Stimulated activated CD8-positive, alpha-beta memory T cell treated with anti-CD3 and anti-CD28 coated beads, Interleukin-12 subunit alpha, Interleukin-12 subunit beta, amount 100 ng/mL, for 1 hour (primary cell): ENCODE data around the gene PLEK.

Experiments
- DNase-seq: peaks from one replicate; pipeline ENCODE4 v3.0.0-alpha.2; 2020; ENCODE audit warnings: low read depth

PLEK gene

GRCh38 chr2:68416081-68416675 is 51.1 kb downstream of the PLEK start:
- DNase-seq: no peak

DNA sequence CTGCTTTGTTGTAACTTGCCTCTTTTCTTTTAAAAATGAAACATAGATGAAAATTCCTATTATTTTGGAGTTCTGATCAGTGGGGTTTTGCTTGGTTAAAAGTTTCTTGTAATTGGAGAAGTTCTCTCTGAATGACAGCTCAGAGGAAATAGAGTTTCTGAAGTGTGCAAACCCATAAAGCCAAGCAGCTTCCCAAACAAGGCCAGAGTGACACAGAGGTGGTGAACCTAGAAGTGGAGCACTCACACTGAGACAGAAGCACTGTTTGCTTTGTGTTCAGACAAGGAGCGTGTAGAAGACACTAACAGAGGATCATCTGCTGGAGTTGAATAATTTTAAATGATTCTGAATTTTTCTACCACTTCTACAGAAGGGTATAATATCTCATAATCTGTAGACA is 52.8 kb downstream of the PLEK start:
- DNase-seq: no peak

DNA sequence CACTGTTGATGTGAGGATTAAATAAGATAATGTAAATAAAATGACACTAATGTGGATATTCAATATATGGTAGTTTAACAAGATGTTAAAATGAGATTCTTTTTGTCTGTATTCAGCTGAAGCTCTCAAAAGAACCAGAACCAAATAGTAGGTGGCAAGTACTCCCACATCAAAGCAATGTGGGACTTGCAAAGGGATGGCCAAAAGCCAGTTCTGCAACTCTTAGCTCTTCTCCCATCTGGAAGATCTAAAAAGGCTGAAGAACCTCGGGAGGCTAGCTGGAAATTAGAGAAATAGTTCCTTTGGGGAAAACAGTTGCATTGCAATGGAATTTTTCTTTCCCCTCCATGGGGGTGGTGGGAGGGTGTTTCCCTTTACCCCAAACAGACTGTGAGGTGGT is 53.3 kb downstream of the PLEK start:
- DNase-seq: no peak

GRCh38 chr2:68418855-68419254 is 53.8 kb downstream of the PLEK start:
- DNase-seq: no peak

- no peak for DNase-seq
Measured at GRCh38 chr2:68420254-68420910, 55.3 kb downstream of the PLEK start.

- no peak for DNase-seq
Measured at GRCh38 chr2:68423966-68424650, 59.0 kb downstream of the PLEK start.

GRCh38 chr2:68425503-68425902 is 60.4 kb downstream of the PLEK start:
- DNase-seq: no peak

GRCh38 chr2:68426446-68426845 is 61.4 kb downstream of the PLEK start:
- DNase-seq: no peak

- DNase-seq: no peak
Measured at GRCh38 chr2:68426848-68427579, 61.9 kb downstream of the PLEK start.

DNA sequence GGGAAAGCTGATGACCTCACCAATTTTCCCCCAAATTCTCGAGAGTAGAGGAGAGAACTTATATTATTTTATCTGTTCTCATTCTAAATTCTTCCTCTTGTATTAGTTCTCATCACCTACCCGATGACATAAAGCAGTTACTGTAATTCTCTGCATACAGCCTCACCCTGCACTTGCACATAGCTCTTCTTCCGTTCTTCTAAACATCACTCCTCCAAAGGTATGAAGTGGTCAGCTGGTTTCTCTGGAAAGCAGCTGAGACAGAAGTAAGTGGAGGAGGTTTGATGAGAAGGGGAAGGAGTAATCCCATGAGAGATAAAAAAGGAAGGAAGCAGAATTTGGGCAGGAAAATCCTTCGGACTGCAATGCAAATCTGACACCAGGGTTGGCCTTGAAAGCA is 63.0 kb downstream of the PLEK start:
- no peak for DNase-seq

- DNase-seq: no peak
Measured at GRCh38 chr2:68428746-68429145, 63.7 kb downstream of the PLEK start.

- no peak for DNase-seq
Measured at GRCh38 chr2:68429311-68429826, 64.3 kb downstream of the PLEK start.

DNA sequence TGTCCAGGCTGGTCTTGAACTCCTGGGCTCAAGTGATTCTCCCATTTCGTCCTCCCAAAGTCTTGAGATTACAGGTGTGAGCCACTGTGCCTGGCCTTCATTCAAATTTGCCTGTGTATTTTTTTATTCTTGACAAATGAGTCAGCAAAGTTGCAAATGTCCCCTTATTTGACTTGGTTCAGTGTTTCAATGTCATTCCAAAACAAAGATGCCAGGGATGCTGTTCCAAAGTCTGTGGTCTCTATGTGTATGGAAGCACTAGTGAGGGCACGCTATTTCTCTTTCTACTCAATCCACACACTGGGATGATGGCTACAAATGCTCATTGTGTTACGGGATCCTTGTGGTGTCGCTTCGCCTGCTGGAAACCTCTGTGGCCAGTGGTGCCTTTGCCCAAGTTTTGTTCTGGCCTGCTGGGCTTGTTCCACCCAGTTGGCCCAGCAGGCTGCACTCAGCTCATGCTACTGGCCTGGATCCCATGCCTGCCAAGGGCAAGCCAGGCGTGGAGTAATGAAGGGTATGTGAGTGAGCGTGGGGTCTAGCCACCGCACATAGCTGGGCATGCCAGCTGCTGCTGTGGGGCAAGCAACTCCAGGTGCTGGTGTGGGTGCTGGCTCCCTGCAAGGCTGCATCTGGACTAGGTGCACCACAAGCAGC is 66.4 kb downstream of the PLEK start:
- no peak for DNase-seq

- DNase-seq: no peak
Measured at GRCh38 chr2:68432696-68433658, 67.9 kb downstream of the PLEK start.

DNA sequence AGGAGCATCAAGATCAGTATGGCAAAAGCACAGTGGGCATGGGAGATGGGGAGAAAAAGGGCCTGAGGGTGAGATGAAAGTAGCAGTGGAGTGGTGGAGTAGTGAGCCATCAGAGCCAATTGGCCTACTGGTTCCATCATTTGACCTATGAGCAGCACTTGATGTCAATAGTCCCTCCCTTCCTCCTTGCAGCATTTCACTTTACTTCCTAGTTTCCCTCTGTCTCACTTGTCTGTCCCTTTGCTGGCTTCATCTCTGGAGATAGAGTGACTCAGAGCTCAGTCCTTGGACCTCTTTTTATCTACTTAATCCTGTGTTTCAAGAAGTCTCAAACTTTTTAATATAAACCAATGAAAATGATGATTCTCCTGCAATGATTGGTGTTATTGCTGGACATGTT is 69.9 kb downstream of the PLEK start:
- DNase-seq: no peak

DNA sequence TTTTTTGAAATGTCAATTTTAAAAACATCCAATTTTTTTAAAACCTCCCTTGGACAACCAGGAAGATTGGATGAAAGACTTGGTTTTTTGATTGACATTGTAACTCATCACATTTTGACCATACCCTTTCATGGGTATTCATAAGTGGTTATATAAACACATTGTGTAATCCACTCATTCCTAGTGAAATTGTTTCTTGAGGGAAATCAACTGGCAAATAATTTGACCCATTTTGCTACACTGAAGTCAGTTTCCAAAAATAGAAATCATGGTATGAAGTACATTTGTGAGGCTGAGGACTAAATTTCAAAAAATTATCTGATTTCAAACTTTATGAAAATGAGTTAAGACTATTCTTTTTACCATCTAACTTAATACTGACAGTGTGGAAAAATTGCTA is 70.5 kb downstream of the PLEK start:
- no peak for DNase-seq

- no peak for DNase-seq
Measured at GRCh38 chr2:68436270-68436669, 71.2 kb downstream of the PLEK start.

GRCh38 chr2:68438455-68439303 is 73.6 kb downstream of the PLEK start:
- DNase-seq: no peak

DNA sequence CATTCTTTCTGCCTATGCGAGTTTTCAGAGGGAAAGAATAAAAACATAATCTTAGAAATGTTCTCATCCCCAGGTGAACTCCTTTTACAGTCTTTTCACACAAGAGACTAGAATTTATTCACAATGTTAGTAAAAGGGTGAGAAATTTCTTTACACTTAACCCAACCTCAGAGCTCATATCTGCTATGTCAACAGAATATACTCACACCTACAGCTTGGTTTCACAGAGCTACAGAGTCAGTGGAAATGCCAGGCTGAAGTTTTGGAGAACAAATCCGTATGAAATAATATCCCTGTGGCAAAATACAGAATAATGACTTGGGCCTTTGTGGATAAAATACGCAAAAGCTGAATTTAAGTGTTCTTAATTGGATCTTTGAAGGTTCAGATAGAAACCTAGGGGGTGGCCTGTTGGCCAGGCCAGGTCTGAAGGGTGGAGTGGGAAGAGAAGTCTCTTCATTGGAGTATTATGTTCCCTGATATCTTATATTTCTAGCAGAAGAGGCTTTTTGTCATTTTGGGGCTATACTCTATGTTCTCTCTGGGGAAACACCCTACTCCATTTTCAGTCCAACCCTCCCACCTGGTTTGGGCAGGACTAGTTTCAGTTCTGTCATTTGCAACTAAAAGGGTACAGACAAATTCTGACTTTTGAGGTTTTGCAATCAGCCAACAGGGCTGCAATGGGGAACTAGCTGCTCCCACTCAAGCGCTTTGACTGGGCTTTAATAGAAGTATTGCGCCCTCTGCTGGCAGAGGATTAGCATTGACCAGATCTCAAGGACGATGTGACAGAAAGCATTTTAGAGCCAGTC is 76.3 kb downstream of the PLEK start:
- DNase-seq: peak; percentile 77
